Measurements from ENCODE around the gene EID3.
"Not testable (repeated sequence)": the region's sequence is repeated elsewhere in the genome, so short reads cannot be mapped to it uniquely, and the experiment has no call there.

EID3 gene

DNA sequence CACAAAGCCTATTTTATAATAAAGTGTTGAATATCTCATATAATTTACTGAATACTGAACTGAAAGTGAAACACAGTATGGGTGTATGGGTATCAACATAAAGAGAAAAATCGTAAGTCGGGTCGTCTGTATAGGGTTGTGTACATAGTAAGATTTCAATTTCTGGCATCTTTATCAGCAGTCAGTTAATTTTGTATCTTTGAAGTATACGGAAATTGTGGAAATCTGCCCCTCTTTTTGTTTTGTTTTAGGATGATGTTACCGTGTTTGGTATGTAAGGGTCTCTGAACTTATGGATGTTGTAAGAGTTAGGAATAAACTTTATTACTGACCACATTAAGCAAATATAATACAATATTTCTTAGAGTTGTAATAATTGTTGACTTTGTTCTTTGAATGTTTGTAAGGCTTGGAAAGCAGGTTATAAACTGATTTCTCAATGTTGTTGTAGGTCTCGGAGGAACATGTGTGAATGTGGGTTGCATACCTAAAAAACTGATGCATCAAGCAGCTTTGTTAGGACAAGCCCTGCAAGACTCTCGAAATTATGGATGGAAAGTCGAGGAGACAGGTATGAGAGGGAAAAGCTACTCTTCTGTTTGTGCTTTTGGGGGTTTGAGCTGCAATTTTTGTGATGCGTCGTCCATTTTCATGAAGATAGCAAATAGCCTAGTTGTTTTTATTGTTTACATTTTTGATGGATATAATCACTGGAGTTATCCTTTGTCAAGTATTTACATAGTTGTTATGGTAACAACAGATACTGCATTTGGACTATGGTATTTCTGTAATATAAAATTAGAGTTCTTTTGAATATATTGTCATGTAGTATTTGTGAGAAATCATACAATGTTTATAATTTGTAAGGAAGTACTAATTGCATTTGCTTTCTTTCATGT, 12.0 kb downstream of the EID3 start:
- Mint-ChIP-seq H3K27me3 (no peaks in the 10 kb centered on the region), H3K27ac (no peak overlapping the region), H3K4me1 (peaks cover 5% of the 10 kb centered on the region), H3K36me3 (peaks cover 51% of the 10 kb centered on the region), H3K4me3 (no peak overlapping the region), H3K9me3 (no peaks in the 10 kb centered on the region)
- ATAC-seq = no peak

DNA sequence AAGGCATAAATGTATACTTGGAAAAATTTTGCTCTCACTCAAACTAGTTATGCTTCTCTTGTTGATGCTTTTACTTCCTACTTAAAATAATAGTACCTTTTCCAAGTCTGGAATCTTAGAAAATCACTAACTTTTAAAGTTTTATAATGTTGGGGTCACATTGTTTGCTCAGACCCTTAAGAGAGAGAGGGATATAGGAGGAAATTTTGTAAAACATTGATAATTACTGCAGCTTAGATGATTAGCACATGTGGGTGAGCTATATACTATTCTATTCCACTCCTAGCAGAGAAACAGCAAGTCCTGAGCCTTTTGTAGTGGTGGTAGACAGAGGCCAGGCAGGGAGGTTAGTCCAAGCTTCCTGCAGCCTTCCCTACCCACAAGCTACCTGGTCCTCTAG, 13.4 kb downstream of the EID3 start:
- H3K4me3 Mint-ChIP-seq = no peak overlapping the region
- H3K36me3 Mint-ChIP-seq = peaks cover 59% of the 10 kb centered on the region
- H3K27ac Mint-ChIP-seq = no peak overlapping the region
- peaks cover 5% of the 10 kb centered on the region for H3K4me1 Mint-ChIP-seq
- ATAC-seq = no peak
- no peaks in the 10 kb centered on the region for H3K9me3 Mint-ChIP-seq
- H3K27me3 Mint-ChIP-seq = no peaks in the 10 kb centered on the region

DNA sequence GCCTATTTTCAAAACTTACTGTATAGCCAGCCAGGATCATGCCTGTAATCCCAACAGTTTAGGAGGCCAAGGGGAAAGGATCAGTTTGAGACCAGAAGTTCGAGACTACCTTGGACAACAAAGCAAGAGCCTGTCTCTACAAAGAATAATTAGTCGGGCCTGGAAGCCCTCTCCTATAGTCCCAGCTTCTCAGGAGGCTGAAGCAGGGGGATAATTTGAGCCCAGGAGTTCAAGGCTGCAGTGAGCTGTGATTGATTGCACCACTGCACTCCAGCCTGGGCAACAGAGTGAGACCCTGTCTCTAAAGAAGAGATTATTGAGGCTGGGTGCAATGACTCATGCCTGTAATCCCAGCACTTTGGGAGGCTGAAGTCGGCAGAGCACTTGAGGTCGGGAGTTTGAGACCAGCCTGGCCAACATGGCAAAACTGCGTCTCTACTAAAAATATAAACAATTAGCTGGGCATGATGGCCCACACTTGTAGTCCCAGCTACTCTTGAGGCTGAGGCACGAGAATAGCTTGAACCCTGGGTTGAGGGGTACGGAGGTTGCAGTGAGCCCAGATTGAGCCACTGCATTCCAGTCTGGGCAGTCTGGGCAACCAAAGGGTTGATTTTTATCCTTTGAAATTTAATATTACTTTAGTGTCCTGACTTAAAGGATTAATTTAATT, 14.1 kb downstream of the EID3 start:
- no peak for ATAC-seq
- no peak overlapping the region for H3K4me3 Mint-ChIP-seq
- H3K27ac Mint-ChIP-seq = no peak overlapping the region
- no peaks in the 10 kb centered on the region for H3K9me3 Mint-ChIP-seq
- H3K27me3 Mint-ChIP-seq = no peaks in the 10 kb centered on the region
- peaks cover 5% of the 10 kb centered on the region for H3K4me1 Mint-ChIP-seq
- peaks cover 57% of the 10 kb centered on the region for H3K36me3 Mint-ChIP-seq

DNA sequence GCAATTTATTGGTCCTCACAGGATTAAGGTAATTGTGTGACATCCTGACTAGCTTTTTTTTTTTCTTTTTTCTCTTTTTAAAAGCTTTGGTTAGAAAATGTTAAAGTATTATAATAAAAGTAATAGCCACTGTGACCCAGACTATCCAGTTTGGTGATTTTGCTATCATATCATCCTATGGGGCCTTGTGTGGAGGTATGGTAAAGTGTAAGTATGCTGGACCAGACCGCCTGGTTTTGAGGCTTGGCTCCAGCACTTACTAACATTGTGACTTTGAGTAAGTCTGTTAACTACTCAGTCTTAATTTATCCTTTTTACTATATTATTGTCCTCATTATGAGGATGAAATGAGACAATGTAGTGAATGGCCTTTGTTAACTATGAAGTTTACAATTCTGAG, 15.5 kb downstream of the EID3 start:
- Mint-ChIP-seq H3K9me3 (no peaks in the 10 kb centered on the region), H3K4me1 (peaks cover under 1% of the 10 kb centered on the region), H3K27ac (no peak overlapping the region), H3K36me3 (peaks cover 54% of the 10 kb centered on the region), H3K4me3 (no peak overlapping the region), H3K27me3 (no peaks in the 10 kb centered on the region)
- ATAC-seq = no peak

DNA sequence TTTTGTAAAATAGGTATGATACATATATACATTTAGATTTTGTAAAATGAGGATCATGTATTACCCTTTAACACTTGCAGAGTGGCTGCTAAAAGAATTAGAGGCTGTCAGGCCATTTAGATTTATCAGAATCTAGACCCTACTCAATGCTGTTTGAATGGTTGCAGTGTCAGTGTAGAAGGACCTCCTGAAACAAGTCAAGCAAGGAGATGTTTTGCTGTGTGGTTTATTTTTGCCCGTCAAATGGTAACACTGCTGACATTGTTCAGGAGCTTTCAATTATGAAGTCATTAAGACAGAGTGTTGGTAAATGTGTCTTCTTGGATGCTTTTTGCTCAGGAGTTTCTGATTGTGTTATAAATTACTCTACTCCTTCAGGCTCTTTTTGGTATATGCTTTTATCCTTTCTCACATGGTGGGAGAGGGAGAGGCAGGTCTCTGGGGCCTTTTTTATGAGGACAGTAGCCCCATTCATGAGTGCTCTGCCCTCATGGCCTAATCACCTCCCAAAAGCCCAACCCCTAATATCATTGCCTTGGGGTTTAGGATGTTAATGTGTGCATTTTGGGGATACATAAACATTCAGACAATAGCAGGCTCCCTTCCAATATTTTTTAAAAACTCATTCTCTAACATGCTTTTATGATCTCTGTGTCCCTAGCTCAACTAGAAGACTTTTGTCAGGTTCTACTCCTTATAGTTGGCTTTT, 16.5 kb downstream of the EID3 start:
- H3K9me3 Mint-ChIP-seq = no peaks in the 10 kb centered on the region
- H3K4me1 Mint-ChIP-seq = no peaks in the 10 kb centered on the region
- H3K36me3 Mint-ChIP-seq = peaks cover 57% of the 10 kb centered on the region
- H3K27ac Mint-ChIP-seq = no peak overlapping the region
- no peak overlapping the region for H3K4me3 Mint-ChIP-seq
- H3K27me3 Mint-ChIP-seq = no peaks in the 10 kb centered on the region
- ATAC-seq = no peak

DNA sequence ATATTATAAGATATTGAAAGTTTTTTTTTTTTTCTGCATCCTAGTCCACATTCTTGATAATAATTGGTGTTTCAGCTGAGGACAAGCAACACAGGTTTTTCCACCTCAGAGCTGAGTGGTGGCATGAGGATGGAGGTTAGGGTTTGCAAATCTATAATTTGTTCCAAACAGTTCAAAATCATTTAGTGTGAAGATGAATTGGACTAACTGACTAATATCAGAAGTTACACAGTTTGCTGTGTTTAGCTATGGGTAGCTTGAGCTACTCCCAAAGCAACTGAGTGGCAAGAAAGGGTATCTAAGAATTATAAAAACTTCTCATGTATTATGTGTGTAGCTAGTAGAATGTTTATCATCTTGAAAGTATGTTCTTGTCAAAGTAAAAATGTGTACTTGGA, 17.1 kb downstream of the EID3 start:
- no peak overlapping the region for H3K4me3 Mint-ChIP-seq
- no peaks in the 10 kb centered on the region for H3K4me1 Mint-ChIP-seq
- no peak overlapping the region for H3K27ac Mint-ChIP-seq
- no peaks in the 10 kb centered on the region for H3K9me3 Mint-ChIP-seq
- peaks cover 56% of the 10 kb centered on the region for H3K36me3 Mint-ChIP-seq
- H3K27me3 Mint-ChIP-seq = no peaks in the 10 kb centered on the region
- no peak for ATAC-seq

DNA sequence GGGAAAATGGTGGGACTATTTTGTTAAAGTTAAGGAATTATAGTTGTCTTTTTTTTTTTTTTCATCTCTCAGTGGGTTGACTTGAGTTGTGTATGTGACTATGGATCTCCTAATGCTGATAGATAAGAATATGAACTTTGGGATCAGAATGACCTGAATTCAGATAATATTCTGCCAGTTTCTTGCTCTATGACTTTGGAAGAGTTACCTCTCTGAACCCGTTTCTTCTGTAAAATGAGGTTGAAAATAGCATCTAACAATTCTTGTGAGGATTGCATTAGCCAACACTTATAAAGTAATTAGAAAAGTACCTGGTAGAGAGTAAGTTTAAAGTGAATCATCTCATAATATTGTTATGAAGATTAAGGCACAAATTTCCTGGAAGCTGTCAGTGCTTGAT, 18.4 kb downstream of the EID3 start:
- Mint-ChIP-seq H3K36me3 (peaks cover 53% of the 10 kb centered on the region), H3K27ac (no peak overlapping the region), H3K27me3 (no peaks in the 10 kb centered on the region), H3K4me1 (no peaks in the 10 kb centered on the region), H3K4me3 (no peak overlapping the region), H3K9me3 (no peaks in the 10 kb centered on the region)
- no peak for ATAC-seq

DNA sequence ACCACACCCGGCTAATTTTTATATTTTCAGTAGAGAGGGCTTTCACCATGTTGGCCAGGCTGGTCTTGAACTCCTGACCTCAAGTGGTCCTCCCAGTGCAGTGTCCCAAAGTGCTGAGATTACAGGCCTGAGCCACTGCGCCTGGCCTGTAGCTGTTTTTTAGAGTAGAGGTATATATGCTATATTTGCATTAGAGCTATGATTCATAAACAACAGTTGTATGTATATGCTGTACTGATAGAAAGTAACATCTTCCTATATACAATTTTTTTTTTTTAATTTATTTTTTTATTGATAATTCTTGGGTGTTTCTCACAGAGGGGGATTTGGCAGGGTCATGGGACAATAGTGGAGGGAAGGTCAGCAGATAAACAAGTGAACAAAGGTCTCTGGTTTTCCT, 19.0 kb downstream of the EID3 start:
- peaks cover 57% of the 10 kb centered on the region for H3K36me3 Mint-ChIP-seq
- ATAC-seq, H3K4me3 Mint-ChIP-seq, H3K4me1 Mint-ChIP-seq, H3K27ac Mint-ChIP-seq, H3K27me3 Mint-ChIP-seq, H3K9me3 Mint-ChIP-seq: not testable (repeated sequence)

DNA sequence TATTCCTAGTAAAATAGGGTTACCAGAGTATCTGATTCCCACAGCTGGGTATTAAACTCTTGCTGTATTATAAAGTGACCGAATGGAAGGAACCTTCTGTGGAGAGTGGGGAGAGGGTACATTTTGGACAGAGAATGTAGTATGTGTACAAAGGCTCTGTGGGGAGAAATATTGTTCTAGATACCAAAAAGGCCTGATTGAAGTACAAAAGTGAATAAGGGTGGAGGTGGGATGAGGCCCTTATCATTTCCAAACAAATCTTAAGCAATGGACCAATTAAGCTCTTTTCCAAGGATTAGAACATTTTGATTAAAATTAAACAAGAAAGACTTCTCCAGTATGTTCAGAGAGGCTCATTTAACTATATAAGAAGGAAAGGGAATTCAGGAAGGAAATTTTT, 20.4 kb downstream of the EID3 start:
- Mint-ChIP-seq H3K36me3 (peaks cover 52% of the 10 kb centered on the region), H3K9me3 (no peaks in the 10 kb centered on the region), H3K27ac (no peak overlapping the region), H3K4me1 (no peaks in the 10 kb centered on the region), H3K27me3 (no peaks in the 10 kb centered on the region), H3K4me3 (no peak overlapping the region)
- ATAC-seq = no peak

DNA sequence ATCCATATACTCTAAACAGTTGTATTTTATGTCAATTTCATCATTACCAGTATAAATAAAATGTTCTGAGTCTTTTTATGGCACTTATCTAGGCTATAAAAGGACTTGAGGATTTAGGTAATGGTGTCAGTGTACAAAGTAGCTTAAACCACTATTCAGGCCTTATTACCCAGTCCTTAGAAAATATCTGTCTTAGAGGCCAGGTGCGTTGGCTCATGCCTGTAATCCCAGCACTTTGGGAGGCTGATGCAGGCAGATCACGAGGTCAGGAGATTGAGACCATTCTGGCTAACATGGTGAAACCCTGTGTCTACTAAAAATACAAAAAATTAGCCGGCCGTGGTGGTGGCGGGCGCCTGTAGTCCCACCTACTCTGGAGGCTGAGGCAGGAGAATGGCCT, 24.7 kb downstream of the EID3 start:
- H3K27ac Mint-ChIP-seq, H3K4me1 Mint-ChIP-seq, H3K4me3 Mint-ChIP-seq, H3K27me3 Mint-ChIP-seq, ATAC-seq, H3K9me3 Mint-ChIP-seq: not testable (repeated sequence)
- peaks cover 32% of the 10 kb centered on the region for H3K36me3 Mint-ChIP-seq

DNA sequence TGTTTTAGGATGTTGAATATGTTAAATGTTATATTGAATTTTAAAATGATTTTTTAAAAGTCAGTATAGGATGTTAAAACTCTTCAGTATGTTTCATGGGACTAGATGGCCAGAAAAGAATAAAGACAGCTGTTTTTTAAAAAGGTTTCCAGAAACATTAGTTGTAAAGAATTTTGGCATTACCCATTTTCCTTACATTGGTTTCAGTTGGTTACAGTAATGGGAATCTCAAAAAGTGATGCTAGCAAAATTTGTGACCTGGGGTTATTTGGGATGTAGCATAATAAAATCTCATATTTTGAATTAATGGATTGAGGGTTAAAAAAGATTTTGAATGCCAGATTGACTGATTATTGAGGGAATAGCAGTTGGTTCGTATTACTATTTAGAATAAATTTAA, 25.3 kb downstream of the EID3 start:
- H3K4me3 Mint-ChIP-seq = no peak overlapping the region
- H3K27me3 Mint-ChIP-seq = no peaks in the 10 kb centered on the region
- peaks cover 35% of the 10 kb centered on the region for H3K36me3 Mint-ChIP-seq
- no peak overlapping the region for H3K27ac Mint-ChIP-seq
- ATAC-seq = no peak
- H3K4me1 Mint-ChIP-seq = no peaks in the 10 kb centered on the region
- no peaks in the 10 kb centered on the region for H3K9me3 Mint-ChIP-seq

DNA sequence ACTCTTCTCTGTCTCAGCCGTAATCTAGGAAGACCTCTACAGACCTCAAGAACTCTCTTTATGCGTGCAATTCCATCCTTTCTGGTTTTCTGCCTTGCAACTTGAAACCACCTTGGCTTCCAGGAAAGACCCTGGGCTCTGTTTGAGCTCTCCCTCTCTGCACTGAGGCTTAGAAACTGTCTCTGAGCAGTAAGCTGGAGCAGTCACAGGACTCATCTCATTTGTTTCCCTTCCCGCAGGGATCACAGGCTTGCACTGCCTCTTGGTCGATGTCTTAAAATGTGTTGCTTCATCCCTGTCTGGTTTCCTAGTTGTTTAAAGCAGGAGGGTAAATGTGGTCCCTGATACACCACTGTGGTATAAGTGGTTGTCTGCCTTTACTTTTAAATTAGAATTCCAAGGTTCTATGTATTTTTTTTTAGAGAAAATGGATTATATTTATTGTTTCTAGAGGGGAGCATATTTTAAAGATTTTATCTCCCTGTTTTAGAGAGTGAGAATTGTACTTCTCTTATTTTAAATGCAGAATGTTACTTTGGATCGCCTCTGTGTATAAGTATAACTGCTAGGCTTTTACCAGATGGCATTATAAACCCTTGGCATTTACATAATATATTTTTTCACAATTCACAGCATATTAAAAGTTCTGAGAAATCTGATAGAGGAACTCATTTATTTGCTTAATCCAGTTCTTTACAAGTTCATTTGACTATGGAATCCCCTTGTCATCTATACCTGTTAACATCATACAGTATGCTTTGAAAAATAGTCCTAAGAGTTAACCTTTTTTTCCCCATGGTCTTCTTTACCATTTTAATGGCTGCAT, 26.4 kb downstream of the EID3 start:
- ATAC-seq = no peak
- Mint-ChIP-seq H3K27me3 (no peaks in the 10 kb centered on the region), H3K36me3 (peaks cover 36% of the 10 kb centered on the region), H3K27ac (no peak overlapping the region), H3K9me3 (no peaks in the 10 kb centered on the region), H3K4me1 (no peaks in the 10 kb centered on the region), H3K4me3 (no peak overlapping the region)

DNA sequence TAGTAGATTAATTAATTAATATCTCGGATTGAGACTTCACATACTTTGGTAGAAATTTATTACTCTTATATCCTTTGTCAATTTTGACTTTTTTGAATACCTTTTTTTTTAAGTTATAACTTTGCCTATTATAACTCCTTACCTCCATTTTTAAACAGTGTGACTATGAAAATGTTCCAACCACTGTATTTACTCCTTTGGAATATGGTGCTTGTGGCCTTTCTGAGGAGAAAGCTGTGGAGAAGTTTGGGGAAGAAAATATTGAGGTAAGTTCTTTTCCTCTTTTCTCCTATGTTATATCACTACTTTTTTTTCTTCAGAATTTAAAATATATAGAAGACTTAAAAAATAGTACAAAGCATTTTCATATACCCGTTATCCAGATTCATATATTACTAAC, 27.8 kb downstream of the EID3 start:
- no peaks in the 10 kb centered on the region for H3K27me3 Mint-ChIP-seq
- no peaks in the 10 kb centered on the region for H3K4me1 Mint-ChIP-seq
- H3K9me3 Mint-ChIP-seq = no peaks in the 10 kb centered on the region
- H3K27ac Mint-ChIP-seq = no peak overlapping the region
- no peak for ATAC-seq
- H3K36me3 Mint-ChIP-seq = peaks cover 29% of the 10 kb centered on the region
- H3K4me3 Mint-ChIP-seq = no peak overlapping the region

DNA sequence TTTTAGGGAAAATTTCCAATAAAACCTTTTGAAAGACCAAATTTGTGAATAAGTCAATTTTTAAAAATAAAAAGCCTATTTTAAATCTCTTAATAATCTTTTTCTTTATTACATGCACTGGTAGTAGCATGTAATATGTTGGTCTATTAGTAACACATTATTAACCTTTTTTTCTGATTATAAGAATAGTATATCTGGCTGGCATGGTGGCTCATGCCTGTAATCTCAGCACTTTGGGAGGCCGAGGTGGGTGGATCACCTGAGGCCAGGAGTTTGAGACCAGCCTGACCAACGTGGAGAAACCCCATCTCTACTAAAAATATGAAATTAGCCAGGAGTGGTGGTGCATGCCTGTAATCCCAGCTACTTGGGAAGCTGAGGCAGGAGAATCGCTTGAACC, 28.7 kb downstream of the EID3 start:
- not testable (repeated sequence) for H3K4me3 Mint-ChIP-seq, H3K27me3 Mint-ChIP-seq, H3K4me1 Mint-ChIP-seq

DNA sequence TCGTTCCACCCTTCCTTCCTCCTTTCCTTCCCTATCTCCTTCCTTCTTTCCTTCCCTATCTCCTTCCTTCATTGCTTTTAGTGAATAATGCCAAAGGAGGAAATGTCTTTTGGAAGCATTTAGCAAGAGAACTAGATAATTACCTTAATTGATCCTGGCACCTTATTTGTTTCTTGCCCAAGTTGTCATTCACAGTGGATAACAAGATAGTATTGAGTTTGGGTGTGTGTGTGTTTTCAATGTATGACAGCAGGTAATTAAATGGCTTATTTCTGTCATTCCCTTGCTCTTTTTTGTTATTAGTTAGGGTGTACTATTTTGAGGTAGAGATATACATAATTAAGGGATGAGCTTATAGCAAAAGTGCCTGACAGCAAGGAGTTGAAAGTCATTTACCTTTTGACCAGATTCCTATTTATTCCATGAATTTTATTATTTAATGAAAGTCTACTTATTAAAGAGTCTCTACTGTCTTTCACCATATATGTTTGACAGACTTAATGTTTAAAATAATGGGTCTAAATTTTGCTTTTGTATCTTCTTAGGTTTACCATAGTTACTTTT, 30.2 kb downstream of the EID3 start:
- H3K36me3 Mint-ChIP-seq = peaks cover 22% of the 10 kb centered on the region

More for the DNA sequence above, 28.7 kb downstream of the EID3 start:
- H3K9me3 Mint-ChIP-seq, H3K27ac Mint-ChIP-seq, ATAC-seq: not testable (repeated sequence)
- peaks cover 21% of the 10 kb centered on the region for H3K36me3 Mint-ChIP-seq

More for the DNA sequence above, 30.2 kb downstream of the EID3 start:
- H3K9me3 Mint-ChIP-seq = no peaks in the 10 kb centered on the region
- H3K4me1 Mint-ChIP-seq = no peaks in the 10 kb centered on the region
- ATAC-seq = no peak
- no peaks in the 10 kb centered on the region for H3K27me3 Mint-ChIP-seq
- H3K4me3 Mint-ChIP-seq = no peak overlapping the region
- H3K27ac Mint-ChIP-seq = no peak overlapping the region
